AG04450 (cell line): ENCODE results near the gene CST9L. TPM values are rescaled to one million over a fixed set of nuclear protein-coding genes. Genes with fewer than 3 reads are reported as not detected.

Source experiments
- CTCF ChIA-PET: fragments of 300-600, 350-600 bp; formaldehyde crosslinking; extraction: SDS; loops from one replicate; lab custom pipeline; 2022; ENCODE audit warnings: antibody characterized with exemption, inconsistent platforms; lab: Charles Lee
- POLR2A ChIA-PET: fragments of 350-600 bp; formaldehyde crosslinking; extraction: SDS; loops from one replicate; lab custom pipeline; 2021; ENCODE audit warnings: antibody characterized with exemption, inconsistent platforms; lab: Yijun Ruan, JAX
- DNase-seq: peaks from one replicate; pipeline ENCODE4 v3.0.0-alpha.2; 2011; ENCODE audit warnings: low read depth, low spot score
- H3K27ac ChIP-seq: one replicate; pipeline ENCODE4 v1.5.1; 2012; ENCODE audit warnings: low read depth, low read length, control low read depth
- H3K27me3 ChIP-seq: one replicate; pipeline ENCODE4 v1.6.0; 2012; ENCODE audit warnings: low read length; ENCODE audit not compliant: control insufficient read depth, insufficient read depth
- H3K4me3 ChIP-seq: 2 replicates; pipeline ENCODE4 v1.5.1; 2011; ENCODE audit warnings: mild to moderate bottlenecking, low read depth, low read length, control low read depth
- H3K9me3 ChIP-seq: 2 replicates; pipeline ENCODE4 v1.5.1; 2012; ENCODE audit warnings: low read length; ENCODE audit not compliant: control insufficient read depth, insufficient read depth
- CTCF ChIP-seq: IDR thresholded peaks from 2 replicates; pipeline ENCODE4 v1.5.1; 2011; ENCODE audit warnings: low read depth, low read length, control low read depth, inconsistent platforms
- polyA plus RNA-seq: library from polyadenylated mRNA; depleted of rRNA; stranded (reverse); fragments of >200 nt; gene quantifications from 2 replicates; pipeline ENCODE4 v1.2.3, GENCODE V29; 2011

The CST9L gene
- polyA plus RNA-seq, 1 experiment, result not detected

- no peak overlapping the region for H3K4me3 ChIP-seq
- POLR2A ChIA-PET, result no interaction called here
- no peak for DNase-seq
- peaks cover 17% of the 10 kb centered on the region for H3K27me3 ChIP-seq
- H3K27ac ChIP-seq, result no peak overlapping the region
- no peaks in the 10 kb centered on the region; the same call in 1 of the 2 replicates for H3K9me3 ChIP-seq
- CTCF ChIA-PET, result interaction anchor here (9.6 kb wide), 1 partner anchor 162 kb away, joined by 95 read pairs; no protein-coding TSS in a partner anchor
- no peak for TF ChIP-seq CTCF
Measured at GRCh38 chr20:23604306-23604705, 36.0 kb upstream of the CST9L start.

GRCh38 chr20:23603321-23603720 lies 35.0 kb upstream of the CST9L start:
- H3K4me3 ChIP-seq, result no peak overlapping the region
- TF ChIP-seq CTCF, result no peak
- ChIA-PET POLR2A (no interaction called here), CTCF (interaction anchor here (0.5 to 9.6 kb wide), 2 partner anchors 161 to 1620 kb away, joined by 6 to 95 read pairs; no protein-coding TSS in a partner anchor)
- H3K9me3 ChIP-seq, result no peaks in the 10 kb centered on the region; the same call in 1 of the 2 replicates
- peaks cover 17% of the 10 kb centered on the region for H3K27me3 ChIP-seq
- DNase-seq, result no peak
- no peak overlapping the region for H3K27ac ChIP-seq

- Histone ChIP-seq H3K4me3 (no peak overlapping the region), H3K27me3 (peaks cover 17% of the 10 kb centered on the region), H3K27ac (no peak overlapping the region), H3K9me3 (no peaks in the 10 kb centered on the region)
- ChIA-PET POLR2A (no interaction called here), CTCF (interaction anchor here (0.5 to 9.6 kb wide), 2 partner anchors 161 to 1621 kb away, joined by 6 to 95 read pairs; no protein-coding TSS in a partner anchor)
- no peak for DNase-seq
- TF ChIP-seq CTCF, result no peak
Measured at GRCh38 chr20:23602699-23603098, 34.4 kb upstream of the CST9L start.

GRCh38 chr20:23602241-23602640 lies 34.0 kb upstream of the CST9L start:
- no peak for TF ChIP-seq CTCF
- no peak overlapping the region for H3K27ac ChIP-seq
- H3K9me3 ChIP-seq, result no peaks in the 10 kb centered on the region
- POLR2A ChIA-PET, result no interaction called here
- H3K27me3 ChIP-seq, result peaks cover 12% of the 10 kb centered on the region
- no peak for DNase-seq
- CTCF ChIA-PET, result interaction anchor here (2.0 kb wide), 1 partner anchor 160 kb away, joined by 9 read pairs; no protein-coding TSS in a partner anchor
- no peak overlapping the region for H3K4me3 ChIP-seq

- Histone ChIP-seq H3K27me3 (peaks cover 12% of the 10 kb centered on the region), H3K9me3 (no peaks in the 10 kb centered on the region), H3K27ac (no peak overlapping the region), H3K4me3 (no peak overlapping the region)
- no peak for DNase-seq
- CTCF ChIA-PET, result interaction anchor here (2.0 kb wide), 1 partner anchor 160 kb away, joined by 9 read pairs; no protein-coding TSS in a partner anchor
- no peak for TF ChIP-seq CTCF
- POLR2A ChIA-PET, result no interaction called here
Measured at GRCh38 chr20:23601715-23602114, 33.4 kb upstream of the CST9L start.
